CD4-positive, CD25-positive, alpha-beta regulatory T cell (primary cell): ENCODE results near the gene KLK4. TPM values are rescaled to one million over a fixed set of nuclear protein-coding genes. Genes with fewer than 3 reads are reported as not detected.

Experiments
- ATAC-seq, 2 donors: fragments of 150-1000 bp; cut with Tn5 transposase; one replicate each; pipeline ENCODE4 v1.10.0; 2021; ENCODE audit warnings: low read depth in 2 of 2, moderate number of reproducible peaks in 2 of 2, moderate library complexity in 1 of 2
- DNase-seq, 3 donors: peaks; one replicate each; pipeline versions ENCODE4 v3.0.0 to v3.0.0-alpha.2; 2012 to 2022; ENCODE audit warnings: mixed read lengths in 1 of 3
- H3K27ac ChIP-seq: one replicate; pipeline ENCODE4 v1.7.0; 2013; ENCODE audit warnings: mild to moderate bottlenecking, low read length; ENCODE audit not compliant: insufficient read depth, poor library complexity, severe bottlenecking
- H3K27me3 ChIP-seq: one replicate; pipeline ENCODE4 v1.7.0; 2013; ENCODE audit warnings: low read length; ENCODE audit not compliant: control insufficient read depth, insufficient read depth
- H3K36me3 ChIP-seq: one replicate; pipeline ENCODE4 v1.7.0; 2013; ENCODE audit warnings: mild to moderate bottlenecking, low read length, moderate library complexity; ENCODE audit not compliant: control insufficient read depth, insufficient read depth
- H3K4me1 ChIP-seq: 2 replicates; pipeline ENCODE4 v1.7.0; 2013; ENCODE audit warnings: mild to moderate bottlenecking, low read length; ENCODE audit not compliant: insufficient read depth, control insufficient read depth, poor library complexity, severe bottlenecking
- H3K4me3 ChIP-seq: one replicate; pipeline ENCODE4 v1.7.0; 2013; ENCODE audit warnings: low read depth, mild to moderate bottlenecking, low read length, moderate library complexity
- H3K9me3 ChIP-seq, 2 experiments: 1 replicate in 1 of 2; 2 replicates in 1 of 2; pipeline ENCODE4 v1.7.0; 2013; ENCODE audit warnings: low read length in 2 of 2, mild to moderate bottlenecking in 1 of 2, moderate library complexity in 1 of 2; ENCODE audit not compliant: control insufficient read depth in 2 of 2
- H3K27ac Mint-ChIP-seq, 3 donors: one replicate each; pipeline ENCODE4 v1.8.0; 2020 to 2022; ENCODE audit warnings: mild to moderate bottlenecking in 3 of 3, mixed read lengths in 3 of 3, moderate library complexity in 2 of 3
- H3K27me3 Mint-ChIP-seq: one replicate; pipeline ENCODE4 v1.8.0; 2022; ENCODE audit warnings: mild to moderate bottlenecking, mixed read lengths
- H3K36me3 Mint-ChIP-seq: one replicate; pipeline ENCODE4 v1.8.0; 2020; ENCODE audit warnings: mixed read lengths
- H3K4me1 Mint-ChIP-seq, 4 donors: one replicate each; pipeline ENCODE4 v1.8.0; 2020 to 2022; ENCODE audit warnings: mixed read lengths in 4 of 4, mild to moderate bottlenecking in 1 of 4
- H3K4me3 Mint-ChIP-seq, 4 donors: one replicate each; pipeline ENCODE4 v1.8.0; 2020 to 2022; ENCODE audit warnings: mild to moderate bottlenecking in 4 of 4, mixed read lengths in 4 of 4, moderate library complexity in 3 of 4
- H3K9me3 Mint-ChIP-seq, 7 donors: one replicate each; pipeline ENCODE4 v1.8.0; 2020 to 2022; ENCODE audit warnings: mixed read lengths in 7 of 7, mild to moderate bottlenecking in 3 of 7, moderate library complexity in 2 of 7
- polyA plus RNA-seq, 4 donors: library from polyadenylated mRNA; unstranded; fragments of 300-500 nt; fragmentation: Illumina TruSeq; gene quantifications; one replicate each; pipeline ENCODE4 v1.2.3, GENCODE V29; 2021
- total RNA-seq: library from RNA; stranded (reverse); gene quantifications from one replicate; pipeline ENCODE4 v1.2.3, GENCODE V29; 2022

KLK4 gene
- total and polyA plus RNA-seq, 5 donors from 2014 or later: not detected

DNA sequence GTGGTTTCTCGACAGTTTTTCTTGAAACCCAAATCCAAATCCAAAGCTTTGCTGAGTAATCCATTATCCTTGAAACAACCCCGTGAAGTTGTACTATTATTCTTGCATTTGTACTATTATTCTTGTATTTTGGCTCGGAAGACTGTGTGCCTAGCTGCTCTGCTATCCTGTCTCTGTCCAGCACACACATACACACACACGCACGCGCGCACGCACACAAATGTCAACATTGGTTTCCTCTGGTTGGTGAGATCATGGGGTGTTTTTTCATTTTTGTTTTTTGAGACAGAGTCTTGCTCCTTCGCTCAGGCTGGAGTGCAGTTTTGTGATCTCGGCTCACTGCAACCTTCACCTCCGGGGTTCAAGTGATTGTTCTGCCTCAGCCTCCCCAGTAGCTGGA is 14.9 kb upstream of the KLK4 start:
- Histone ChIP-seq H3K27me3 (no peaks in the 10 kb centered on the region), H3K27ac (no peak overlapping the region), H3K36me3 (no peaks in the 10 kb centered on the region), H3K4me1 (peaks cover 6% of the 10 kb centered on the region), H3K9me3 (no peaks in the 10 kb centered on the region), H3K4me3 (no peak overlapping the region)
- H3K27me3 Mint-ChIP-seq: peaks cover 26% of the 10 kb centered on the region
- no peaks in the 10 kb centered on the region for H3K36me3 Mint-ChIP-seq
- peaks cover 0 to 11% (median 7%) of the 10 kb centered on the region in 4 donors for H3K4me1 Mint-ChIP-seq
- no peak overlapping the region for H3K27ac Mint-ChIP-seq
- H3K4me3 Mint-ChIP-seq: no peak overlapping the region
- peaks cover 0 to 3% (median 0%) of the 10 kb centered on the region in 7 donors for H3K9me3 Mint-ChIP-seq
- DNase-seq (no peak), ATAC-seq (no peak)

DNA sequence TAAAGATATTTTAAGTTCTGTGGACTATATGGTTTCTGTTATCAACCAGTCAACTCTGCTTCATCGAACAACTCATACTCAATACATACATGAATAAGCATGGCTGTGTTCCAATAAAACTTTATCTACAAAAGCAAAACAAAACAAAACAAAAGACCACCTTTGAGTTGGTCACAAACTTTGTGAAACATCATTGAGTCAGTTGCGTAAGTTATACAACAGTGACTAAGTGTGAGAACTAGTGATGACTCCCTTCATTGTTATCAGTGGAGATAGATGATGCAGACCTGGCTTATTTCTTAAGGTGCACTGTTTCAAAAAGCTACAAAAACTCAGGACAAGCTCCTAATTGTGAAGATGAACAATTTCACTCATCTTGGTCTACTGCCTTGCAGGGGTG is 14.5 kb upstream of the KLK4 start:
- Histone ChIP-seq H3K4me1 (peaks cover 6% of the 10 kb centered on the region), H3K36me3 (no peaks in the 10 kb centered on the region), H3K9me3 (no peaks in the 10 kb centered on the region), H3K4me3 (no peak overlapping the region), H3K27ac (no peak overlapping the region), H3K27me3 (no peaks in the 10 kb centered on the region)
- H3K4me1 Mint-ChIP-seq: peaks cover 0 to 11% (median 7%) of the 10 kb centered on the region in 4 donors
- ATAC-seq (no peak), DNase-seq (no peak)
- no peak overlapping the region for H3K4me3 Mint-ChIP-seq
- peaks cover 25% of the 10 kb centered on the region for H3K27me3 Mint-ChIP-seq
- no peaks in the 10 kb centered on the region for H3K36me3 Mint-ChIP-seq
- H3K9me3 Mint-ChIP-seq: peaks cover 0 to 3% (median 0%) of the 10 kb centered on the region in 7 donors
- H3K27ac Mint-ChIP-seq: no peak overlapping the region

GRCh38 chr19:50924586-50924985 is 13.4 kb upstream of the KLK4 start:
- H3K4me1 ChIP-seq: peaks cover 6% of the 10 kb centered on the region
- H3K9me3 Mint-ChIP-seq: peaks cover 0 to 3% (median 0%) of the 10 kb centered on the region in 7 donors
- no peak overlapping the region for H3K27ac ChIP-seq
- H3K36me3 ChIP-seq: no peaks in the 10 kb centered on the region
- H3K27me3 Mint-ChIP-seq: peaks cover 19% of the 10 kb centered on the region
- H3K4me3 Mint-ChIP-seq: no peak overlapping the region
- ATAC-seq (no peak), DNase-seq (no peak)
- no peaks in the 10 kb centered on the region for H3K27me3 ChIP-seq
- H3K4me1 Mint-ChIP-seq: peaks cover 0 to 9% (median 6%) of the 10 kb centered on the region in 4 donors
- no peaks in the 10 kb centered on the region for H3K9me3 ChIP-seq
- no peak overlapping the region for H3K4me3 ChIP-seq
- no peaks in the 10 kb centered on the region for H3K36me3 Mint-ChIP-seq
- no peak overlapping the region for H3K27ac Mint-ChIP-seq

DNA sequence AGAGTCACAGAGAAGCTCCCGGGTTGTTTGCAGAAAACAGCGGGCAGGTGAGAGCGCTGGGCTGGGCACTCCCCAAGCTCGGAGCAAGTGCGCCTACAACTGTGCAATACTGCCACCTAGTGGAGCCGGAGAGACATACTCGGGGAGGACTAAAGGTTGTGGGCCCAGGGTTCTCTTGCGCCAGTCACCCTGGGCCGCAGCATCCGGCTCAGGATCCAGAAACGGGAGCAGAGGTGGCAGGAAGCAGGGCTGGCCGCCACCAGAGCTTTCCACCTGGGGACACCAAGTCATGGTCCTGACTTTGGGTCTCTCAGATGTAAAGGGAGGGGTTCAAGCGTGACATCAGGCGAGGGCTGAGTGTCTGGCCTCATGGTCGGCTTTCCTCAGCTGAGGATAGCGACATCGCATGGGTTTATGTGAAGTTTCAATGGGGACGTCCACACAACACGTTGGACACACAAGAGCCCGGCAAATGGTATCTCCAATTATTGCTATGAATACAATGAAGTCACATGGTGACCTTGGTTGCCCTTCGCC is 11.2 kb upstream of the KLK4 start:
- no peak overlapping the region for H3K4me3 ChIP-seq
- H3K27me3 Mint-ChIP-seq: peaks cover 24% of the 10 kb centered on the region
- H3K4me1 Mint-ChIP-seq: peaks cover 0 to 9% (median 6%) of the 10 kb centered on the region in 4 donors
- no peaks in the 10 kb centered on the region for H3K27me3 ChIP-seq
- H3K9me3 ChIP-seq: no peaks in the 10 kb centered on the region
- DNase-seq (peak; percentile 53 to 82 (median 67)), ATAC-seq (peak; percentile 69 to 84)
- no peaks in the 10 kb centered on the region for H3K36me3 Mint-ChIP-seq
- no peak overlapping the region for H3K4me3 Mint-ChIP-seq
- peaks cover 0 to 4% (median 0%) of the 10 kb centered on the region in 7 donors for H3K9me3 Mint-ChIP-seq
- no peak overlapping the region for H3K27ac Mint-ChIP-seq
- H3K36me3 ChIP-seq: no peaks in the 10 kb centered on the region
- no peak overlapping the region for H3K27ac ChIP-seq
- peaks cover 6% of the 10 kb centered on the region for H3K4me1 ChIP-seq

DNA sequence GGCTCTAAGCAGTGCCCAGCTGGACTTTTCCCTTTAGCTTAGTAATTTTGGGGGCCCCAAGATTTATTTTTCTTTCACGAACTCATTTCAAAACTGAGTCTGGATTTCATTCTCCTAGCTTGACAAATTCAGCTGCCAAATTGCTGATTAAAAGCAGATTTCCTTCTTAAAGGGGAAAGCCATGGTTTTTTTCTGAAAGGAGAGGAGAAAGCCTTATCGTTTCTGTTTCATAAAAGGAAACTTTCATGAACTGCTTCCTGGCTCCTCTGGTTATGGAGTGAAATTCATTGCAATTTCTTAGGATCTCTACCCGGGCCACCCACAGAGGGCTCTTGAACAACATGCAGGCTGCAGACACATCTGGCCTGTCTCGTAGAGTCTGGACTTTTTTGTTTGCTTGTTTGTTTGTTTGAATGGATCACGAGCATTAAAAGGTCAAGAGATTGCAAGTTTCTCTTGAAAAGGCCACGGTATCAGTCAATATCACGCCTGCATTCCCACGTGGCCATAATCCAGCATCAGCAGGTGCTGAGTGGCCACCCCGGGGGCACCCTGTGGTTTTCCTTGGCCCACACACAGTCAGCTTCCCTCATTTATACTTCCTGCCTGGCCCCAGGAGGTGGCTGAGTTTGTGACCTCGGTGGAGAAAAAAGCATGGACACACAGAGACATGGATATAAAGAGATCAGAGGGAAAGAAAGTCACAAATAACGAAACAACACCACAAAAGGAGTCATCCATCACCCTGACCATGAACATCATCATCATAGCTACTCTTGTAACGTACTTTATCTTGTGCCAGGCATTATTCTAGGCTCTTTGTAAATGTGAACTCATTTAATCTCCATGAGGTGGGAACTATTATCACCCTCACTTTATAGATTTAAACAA is 10.5 kb upstream of the KLK4 start:
- Histone ChIP-seq H3K4me1 (peaks cover 6% of the 10 kb centered on the region), H3K9me3 (no peaks in the 10 kb centered on the region), H3K4me3 (no peak overlapping the region), H3K27ac (no peak overlapping the region), H3K27me3 (no peaks in the 10 kb centered on the region), H3K36me3 (no peaks in the 10 kb centered on the region)
- H3K9me3 Mint-ChIP-seq: peaks cover 0 to 4% (median 0%) of the 10 kb centered on the region in 7 donors
- DNase-seq (no peak), ATAC-seq (no peak)
- peaks cover 0 to 9% (median 6%) of the 10 kb centered on the region in 4 donors for H3K4me1 Mint-ChIP-seq
- no peak overlapping the region for H3K27ac Mint-ChIP-seq
- peaks cover 22% of the 10 kb centered on the region for H3K27me3 Mint-ChIP-seq
- no peaks in the 10 kb centered on the region for H3K36me3 Mint-ChIP-seq
- H3K4me3 Mint-ChIP-seq: no peak overlapping the region

- Histone ChIP-seq H3K36me3 (no peaks in the 10 kb centered on the region), H3K4me1 (no peaks in the 10 kb centered on the region), H3K27ac (no peak overlapping the region), H3K9me3 (no peaks in the 10 kb centered on the region), H3K4me3 (no peak overlapping the region), H3K27me3 (peaks cover 5% of the 10 kb centered on the region)
- H3K9me3 Mint-ChIP-seq: peaks cover 0 to 1% (median 0%) of the 10 kb centered on the region in 7 donors
- no peaks in the 10 kb centered on the region for H3K36me3 Mint-ChIP-seq
- DNase-seq (no peak), ATAC-seq (no peak)
- H3K27ac Mint-ChIP-seq: no peak overlapping the region
- peaks cover 10% of the 10 kb centered on the region for H3K27me3 Mint-ChIP-seq
- no peaks in the 10 kb centered on the region for H3K4me1 Mint-ChIP-seq
- H3K4me3 Mint-ChIP-seq: no peak overlapping the region
Observed at GRCh38 chr19:50916069-50916468, 4.9 kb upstream of the KLK4 start.

DNA sequence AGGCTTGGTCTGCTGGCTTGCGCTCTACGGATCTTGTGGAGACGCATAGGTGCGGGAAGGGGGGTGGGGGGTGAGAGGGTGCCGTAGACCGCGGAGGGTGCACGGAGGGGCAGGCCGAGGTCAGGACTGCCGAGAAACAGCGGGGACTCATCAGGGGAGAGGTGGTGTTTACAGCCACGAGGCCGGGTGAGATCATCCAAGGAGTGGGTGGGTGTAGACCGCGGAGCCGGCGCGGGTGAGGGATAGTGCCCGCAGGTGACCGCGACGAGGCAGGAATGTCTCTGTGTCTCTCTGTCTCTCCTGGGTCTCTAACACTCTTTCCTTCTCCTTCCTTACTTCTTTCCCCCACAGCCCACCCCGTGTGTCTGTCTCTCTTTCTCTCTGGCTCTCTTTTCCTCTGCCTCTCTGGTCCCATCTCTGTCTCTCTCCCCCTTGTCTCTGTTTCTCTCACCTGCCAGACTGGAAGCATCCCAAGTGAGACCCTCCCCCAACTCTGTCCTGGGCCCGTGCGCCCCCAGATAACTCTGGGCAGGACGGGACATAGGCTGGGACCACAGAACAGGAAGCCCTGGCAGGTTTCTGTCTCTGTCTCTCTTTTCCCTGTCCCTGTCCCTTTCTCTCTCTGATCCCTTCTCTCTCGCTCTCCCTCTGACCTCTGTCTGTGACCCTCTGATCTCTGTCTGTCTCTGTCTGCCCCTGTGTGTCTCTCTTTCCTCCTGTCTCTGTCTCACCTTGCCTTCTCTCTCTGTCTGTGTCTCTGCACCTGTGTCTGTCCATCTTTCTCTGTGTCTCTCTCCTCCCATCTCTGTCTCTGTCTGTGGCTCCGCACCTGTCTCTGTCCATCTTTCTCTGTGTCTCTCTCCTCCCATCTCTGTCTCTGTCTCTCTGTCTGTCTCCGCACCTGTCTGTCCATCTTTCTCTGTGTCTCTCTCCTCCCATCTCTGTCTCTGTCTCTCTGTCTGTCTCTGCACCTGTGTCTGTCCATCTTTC is 1.8 kb upstream of the KLK4 start:
- H3K4me1 ChIP-seq: peaks cover 4% of the 10 kb centered on the region
- ATAC-seq: no peak
- Mint-ChIP-seq H3K27ac (peak overlapping the region in 1 of 3 donors; percentile 52), H3K4me3 (no peak overlapping the region), H3K36me3 (no peaks in the 10 kb centered on the region), H3K9me3 (peaks cover 0 to 3% (median 0%) of the 10 kb centered on the region in 7 donors), H3K27me3 (peaks cover 17% of the 10 kb centered on the region), H3K4me1 (peaks cover 0 to 18% (median under 1%) of the 10 kb centered on the region in 4 donors)
- no peaks in the 10 kb centered on the region for H3K9me3 ChIP-seq
- H3K4me3 ChIP-seq: no peak overlapping the region
- no peaks in the 10 kb centered on the region for H3K36me3 ChIP-seq
- no peak overlapping the region for H3K27ac ChIP-seq
- DNase-seq: no peak
- peaks cover 14% of the 10 kb centered on the region for H3K27me3 ChIP-seq
